Limb (tissue), 2 donors: ENCODE measurements around the gene PADI4.
"Not testable (repeated sequence)": the region's sequence is repeated elsewhere in the genome, so short reads cannot be mapped to it uniquely, and the experiment has no call there.

Source experiments
- DNase-seq, 2 donors: peaks; one replicate each; pipeline ENCODE4 v3.0.0-alpha.2; 2016; ENCODE audit errors: extremely low spot score in 2 of 2

PADI4 gene

GRCh38 chr1:17377325-17377953 lies 69.4 kb downstream of the PADI4 start:
- DNase-seq: no peak

- DNase-seq: no peak
Measured at GRCh38 chr1:17381161-17381560, 73.2 kb downstream of the PADI4 start.

GRCh38 chr1:17392199-17392740 lies 84.3 kb downstream of the PADI4 start:
- DNase-seq: no peak

- DNase-seq: no peak
Measured at GRCh38 chr1:17393230-17393629, 85.2 kb downstream of the PADI4 start.

- DNase-seq: no peak
Measured at GRCh38 chr1:17397910-17398695, 90.1 kb downstream of the PADI4 start.

GRCh38 chr1:17400725-17401341 lies 92.8 kb downstream of the PADI4 start:
- DNase-seq: no peak

GRCh38 chr1:17401841-17402240 lies 93.8 kb downstream of the PADI4 start:
- no peak for DNase-seq

GRCh38 chr1:17403081-17403480 lies 95.1 kb downstream of the PADI4 start:
- no peak for DNase-seq

GRCh38 chr1:17404034-17404684 lies 96.2 kb downstream of the PADI4 start:
- no peak for DNase-seq

GRCh38 chr1:17404820-17405219 lies 96.8 kb downstream of the PADI4 start:
- DNase-seq: no peak

GRCh38 chr1:17405898-17406759 lies 98.1 kb downstream of the PADI4 start:
- peak; percentile 74 to 79 for DNase-seq

GRCh38 chr1:17406760-17407475 lies 98.9 kb downstream of the PADI4 start:
- not testable (repeated sequence) for DNase-seq

GRCh38 chr1:17407786-17408514 lies 100.0 kb downstream of the PADI4 start:
- not testable (repeated sequence) for DNase-seq

- no peak for DNase-seq
Measured at GRCh38 chr1:17409391-17409811, 101.4 kb downstream of the PADI4 start.

- no peak for DNase-seq
Measured at GRCh38 chr1:17412093-17412870, 104.3 kb downstream of the PADI4 start.
